GM20431 (cell line): ENCODE data around the gene IL22RA2.
"Not testable (repeated sequence)": the region's sequence is repeated elsewhere in the genome, so short reads cannot be mapped to it uniquely, and the experiment has no call there.

Experiments
- in situ Hi-C: fragments of 300-500 bp; cut with MseI, MboI; formaldehyde crosslinking; loops from one replicate; pipeline ENCODE4 v1.15.0; 2020; ENCODE audit warnings: low sequenced_read_pairs; ENCODE audit not compliant: unreplicated experiment

IL22RA2 gene

GRCh38 chr6:137136065-137136464, 37.4 kb downstream of the IL22RA2 start:
- in situ Hi-C loops = no loop called here

GRCh38 chr6:137134483-137134882, 39.0 kb downstream of the IL22RA2 start:
- in situ Hi-C loops = no loop called here

GRCh38 chr6:137133122-137133521, 40.3 kb downstream of the IL22RA2 start:
- in situ Hi-C loops = no loop called here

GRCh38 chr6:137126875-137127485, 46.5 kb downstream of the IL22RA2 start:
- in situ Hi-C loops = no loop called here

- in situ Hi-C loops = no loop called here
Measured at GRCh38 chr6:137123078-137123477, 50.4 kb downstream of the IL22RA2 start.

- in situ Hi-C loops = no loop called here
Measured at GRCh38 chr6:137122612-137123011, 50.8 kb downstream of the IL22RA2 start.

GRCh38 chr6:137121401-137121997, 51.9 kb downstream of the IL22RA2 start:
- in situ Hi-C loops = no loop called here

GRCh38 chr6:137120748-137121147, 52.7 kb downstream of the IL22RA2 start:
- in situ Hi-C loops = no loop called here

- in situ Hi-C loops = no loop called here
Measured at GRCh38 chr6:137119196-137120104, 54.0 kb downstream of the IL22RA2 start.

GRCh38 chr6:137117581-137117980, 55.9 kb downstream of the IL22RA2 start:
- in situ Hi-C loops = no loop called here

- in situ Hi-C loops = no loop called here
Measured at GRCh38 chr6:137116807-137117206, 56.6 kb downstream of the IL22RA2 start.

- in situ Hi-C loops = no loop called here
Measured at GRCh38 chr6:137115658-137116057, 57.8 kb downstream of the IL22RA2 start.

- in situ Hi-C loops = no loop called here
Measured at GRCh38 chr6:137112067-137112355, 61.4 kb downstream of the IL22RA2 start.

- in situ Hi-C loops = no loop called here
Measured at GRCh38 chr6:137111296-137112066, 62.0 kb downstream of the IL22RA2 start.

GRCh38 chr6:137107767-137108105, 65.7 kb downstream of the IL22RA2 start:
- in situ Hi-C loops = no loop called here

GRCh38 chr6:137107047-137107766, 66.2 kb downstream of the IL22RA2 start:
- in situ Hi-C loops = not testable (repeated sequence)

GRCh38 chr6:137106183-137106582, 67.3 kb downstream of the IL22RA2 start:
- in situ Hi-C loops = no loop called here

- in situ Hi-C loops = no loop called here
Measured at GRCh38 chr6:137105375-137105774, 68.1 kb downstream of the IL22RA2 start.

- in situ Hi-C loops = no loop called here
Measured at GRCh38 chr6:137104926-137105325, 68.5 kb downstream of the IL22RA2 start.

GRCh38 chr6:137102851-137103492, 70.5 kb downstream of the IL22RA2 start:
- in situ Hi-C loops = no loop called here
